ENCODE results near the gene GP1BA.

DNA sequence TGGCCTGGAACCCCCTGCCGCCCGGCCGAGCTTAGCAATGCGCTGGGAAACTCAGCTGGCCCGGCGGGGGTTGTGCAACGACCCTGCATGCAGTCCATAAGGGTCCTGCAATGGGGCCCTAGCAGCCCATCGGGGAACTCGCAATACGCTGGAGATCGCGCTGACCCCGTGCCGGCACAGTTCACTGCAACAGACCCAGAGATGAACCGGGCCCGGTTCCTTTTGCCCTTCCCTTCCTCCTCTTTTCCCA lies 7.4 kb downstream of the GP1BA start:
- TF ChIP-seq, protein P1, sequence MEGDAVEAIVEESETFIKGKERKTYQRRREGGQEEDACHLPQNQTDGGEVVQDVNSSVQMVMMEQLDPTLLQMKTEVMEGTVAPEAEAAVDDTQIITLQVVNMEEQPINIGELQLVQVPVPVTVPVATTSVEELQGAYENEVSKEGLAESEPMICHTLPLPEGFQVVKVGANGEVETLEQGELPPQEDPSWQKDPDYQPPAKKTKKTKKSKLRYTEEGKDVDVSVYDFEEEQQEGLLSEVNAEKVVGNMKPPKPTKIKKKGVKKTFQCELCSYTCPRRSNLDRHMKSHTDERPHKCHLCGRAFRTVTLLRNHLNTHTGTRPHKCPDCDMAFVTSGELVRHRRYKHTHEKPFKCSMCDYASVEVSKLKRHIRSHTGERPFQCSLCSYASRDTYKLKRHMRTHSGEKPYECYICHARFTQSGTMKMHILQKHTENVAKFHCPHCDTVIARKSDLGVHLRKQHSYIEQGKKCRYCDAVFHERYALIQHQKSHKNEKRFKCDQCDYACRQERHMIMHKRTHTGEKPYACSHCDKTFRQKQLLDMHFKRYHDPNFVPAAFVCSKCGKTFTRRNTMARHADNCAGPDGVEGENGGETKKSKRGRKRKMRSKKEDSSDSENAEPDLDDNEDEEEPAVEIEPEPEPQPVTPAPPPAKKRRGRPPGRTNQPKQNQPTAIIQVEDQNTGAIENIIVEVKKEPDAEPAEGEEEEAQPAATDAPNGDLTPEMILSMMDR (IDR thresholded peaks at IDR 0.05) = no peak
- TF ChIP-seq POLR2A (IDR thresholded peaks at IDR 0.05) = no peak
- TF ChIP-seq POLR2AphosphoS5 (IDR thresholded peaks at IDR 0.05) = no peak

Measured in stomach (tissue), 4 donors.